Measurements from ENCODE around the gene MED13L. TPM values are rescaled to one million over a fixed set of nuclear protein-coding genes. Genes with fewer than 3 reads are reported as not detected.

MED13L gene
- total and polyA plus RNA-seq, 4 donors = 7.9 to 94.0 (median 37.7) TPM

DNA sequence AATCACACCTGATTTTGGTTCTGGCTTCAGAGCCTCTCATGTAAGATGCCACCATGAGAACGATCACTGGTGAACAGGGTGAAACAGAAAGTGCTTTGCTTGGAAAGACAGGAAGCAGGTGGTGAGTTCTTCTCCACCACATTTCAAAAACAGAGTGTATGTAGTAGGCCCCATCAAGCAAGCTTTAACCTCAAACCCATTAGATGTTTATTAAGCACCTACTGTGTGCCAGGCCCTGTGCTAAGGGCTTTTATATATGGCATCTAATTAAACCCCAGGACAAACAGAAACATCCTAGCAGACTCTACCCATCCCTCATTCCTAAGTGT is 47.8 kb upstream of the MED13L start:
- Histone ChIP-seq H3K9me3 (ENCODE audit: control insufficient read depth in 4 of 4, low read length in 3 of 4) (no peaks in the 10 kb centered on the region), H3K4me1 (ENCODE audit: control insufficient read depth in 4 of 4, insufficient read depth in 4 of 4, low read length in 3 of 4) (no peaks in the 10 kb centered on the region), H3K27ac (ENCODE audit: low read depth in 1 of 2, low read length in 2 of 2) (no peak overlapping the region), H3K4me3 (ENCODE audit: low read depth in 1 of 3, low read length in 3 of 3) (no peak overlapping the region), H3K27me3 (ENCODE audit: control insufficient read depth in 4 of 4, insufficient read depth in 4 of 4, low read length in 3 of 4) (no peaks in the 10 kb centered on the region), H3K9ac (ENCODE audit: low read depth in 1 of 2, low read length in 2 of 2) (no peak overlapping the region), H3K36me3 (ENCODE audit: control insufficient read depth in 4 of 4, insufficient read depth in 3 of 4, low read depth in 1 of 4, low read length in 3 of 4) (no peaks in the 10 kb centered on the region)
- no peak for TF ChIP-seq GABPA (IDR thresholded peaks at IDR 0.05 in 1 of 2, conservative IDR thresholded peaks at IDR 0.05 in 1 of 2)
- no peak for TF ChIP-seq FOXA1 (IDR thresholded peaks at IDR 0.05)
- TF ChIP-seq RXRA (IDR thresholded peaks at IDR 0.05) = no peak
- TF ChIP-seq, protein P1, sequence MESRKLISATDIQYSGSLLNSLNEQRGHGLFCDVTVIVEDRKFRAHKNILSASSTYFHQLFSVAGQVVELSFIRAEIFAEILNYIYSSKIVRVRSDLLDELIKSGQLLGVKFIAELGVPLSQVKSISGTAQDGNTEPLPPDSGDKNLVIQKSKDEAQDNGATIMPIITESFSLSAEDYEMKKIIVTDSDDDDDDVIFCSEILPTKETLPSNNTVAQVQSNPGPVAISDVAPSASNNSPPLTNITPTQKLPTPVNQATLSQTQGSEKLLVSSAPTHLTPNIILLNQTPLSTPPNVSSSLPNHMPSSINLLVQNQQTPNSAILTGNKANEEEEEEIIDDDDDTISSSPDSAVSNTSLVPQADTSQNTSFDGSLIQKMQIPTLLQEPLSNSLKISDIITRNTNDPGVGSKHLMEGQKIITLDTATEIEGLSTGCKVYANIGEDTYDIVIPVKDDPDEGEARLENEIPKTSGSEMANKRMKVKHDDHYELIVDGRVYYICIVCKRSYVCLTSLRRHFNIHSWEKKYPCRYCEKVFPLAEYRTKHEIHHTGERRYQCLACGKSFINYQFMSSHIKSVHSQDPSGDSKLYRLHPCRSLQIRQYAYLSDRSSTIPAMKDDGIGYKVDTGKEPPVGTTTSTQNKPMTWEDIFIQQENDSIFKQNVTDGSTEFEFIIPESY (IDR thresholded peaks at IDR 0.05) = no peak
- TF ChIP-seq, protein P2, sequence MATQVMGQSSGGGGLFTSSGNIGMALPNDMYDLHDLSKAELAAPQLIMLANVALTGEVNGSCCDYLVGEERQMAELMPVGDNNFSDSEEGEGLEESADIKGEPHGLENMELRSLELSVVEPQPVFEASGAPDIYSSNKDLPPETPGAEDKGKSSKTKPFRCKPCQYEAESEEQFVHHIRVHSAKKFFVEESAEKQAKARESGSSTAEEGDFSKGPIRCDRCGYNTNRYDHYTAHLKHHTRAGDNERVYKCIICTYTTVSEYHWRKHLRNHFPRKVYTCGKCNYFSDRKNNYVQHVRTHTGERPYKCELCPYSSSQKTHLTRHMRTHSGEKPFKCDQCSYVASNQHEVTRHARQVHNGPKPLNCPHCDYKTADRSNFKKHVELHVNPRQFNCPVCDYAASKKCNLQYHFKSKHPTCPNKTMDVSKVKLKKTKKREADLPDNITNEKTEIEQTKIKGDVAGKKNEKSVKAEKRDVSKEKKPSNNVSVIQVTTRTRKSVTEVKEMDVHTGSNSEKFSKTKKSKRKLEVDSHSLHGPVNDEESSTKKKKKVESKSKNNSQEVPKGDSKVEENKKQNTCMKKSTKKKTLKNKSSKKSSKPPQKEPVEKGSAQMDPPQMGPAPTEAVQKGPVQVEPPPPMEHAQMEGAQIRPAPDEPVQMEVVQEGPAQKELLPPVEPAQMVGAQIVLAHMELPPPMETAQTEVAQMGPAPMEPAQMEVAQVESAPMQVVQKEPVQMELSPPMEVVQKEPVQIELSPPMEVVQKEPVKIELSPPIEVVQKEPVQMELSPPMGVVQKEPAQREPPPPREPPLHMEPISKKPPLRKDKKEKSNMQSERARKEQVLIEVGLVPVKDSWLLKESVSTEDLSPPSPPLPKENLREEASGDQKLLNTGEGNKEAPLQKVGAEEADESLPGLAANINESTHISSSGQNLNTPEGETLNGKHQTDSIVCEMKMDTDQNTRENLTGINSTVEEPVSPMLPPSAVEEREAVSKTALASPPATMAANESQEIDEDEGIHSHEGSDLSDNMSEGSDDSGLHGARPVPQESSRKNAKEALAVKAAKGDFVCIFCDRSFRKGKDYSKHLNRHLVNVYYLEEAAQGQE (IDR thresholded peaks at IDR 0.05) = no peak
- no peak for TF ChIP-seq YY1 (IDR thresholded peaks at IDR 0.05)
- TF ChIP-seq, protein P3, sequence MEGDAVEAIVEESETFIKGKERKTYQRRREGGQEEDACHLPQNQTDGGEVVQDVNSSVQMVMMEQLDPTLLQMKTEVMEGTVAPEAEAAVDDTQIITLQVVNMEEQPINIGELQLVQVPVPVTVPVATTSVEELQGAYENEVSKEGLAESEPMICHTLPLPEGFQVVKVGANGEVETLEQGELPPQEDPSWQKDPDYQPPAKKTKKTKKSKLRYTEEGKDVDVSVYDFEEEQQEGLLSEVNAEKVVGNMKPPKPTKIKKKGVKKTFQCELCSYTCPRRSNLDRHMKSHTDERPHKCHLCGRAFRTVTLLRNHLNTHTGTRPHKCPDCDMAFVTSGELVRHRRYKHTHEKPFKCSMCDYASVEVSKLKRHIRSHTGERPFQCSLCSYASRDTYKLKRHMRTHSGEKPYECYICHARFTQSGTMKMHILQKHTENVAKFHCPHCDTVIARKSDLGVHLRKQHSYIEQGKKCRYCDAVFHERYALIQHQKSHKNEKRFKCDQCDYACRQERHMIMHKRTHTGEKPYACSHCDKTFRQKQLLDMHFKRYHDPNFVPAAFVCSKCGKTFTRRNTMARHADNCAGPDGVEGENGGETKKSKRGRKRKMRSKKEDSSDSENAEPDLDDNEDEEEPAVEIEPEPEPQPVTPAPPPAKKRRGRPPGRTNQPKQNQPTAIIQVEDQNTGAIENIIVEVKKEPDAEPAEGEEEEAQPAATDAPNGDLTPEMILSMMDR (IDR thresholded peaks at IDR 0.05; ENCODE audit: low read depth, low read length, missing input control) = no peak
- no peak for TF ChIP-seq TAF1 (conservative IDR thresholded peaks at IDR 0.05)
- TF ChIP-seq RAD21 (IDR thresholded peaks at IDR 0.05) = no peak
- TF ChIP-seq EGR1 (IDR thresholded peaks at IDR 0.05; ENCODE audit: low read depth in 2 of 2) = no peak
- TF ChIP-seq, protein P4, sequence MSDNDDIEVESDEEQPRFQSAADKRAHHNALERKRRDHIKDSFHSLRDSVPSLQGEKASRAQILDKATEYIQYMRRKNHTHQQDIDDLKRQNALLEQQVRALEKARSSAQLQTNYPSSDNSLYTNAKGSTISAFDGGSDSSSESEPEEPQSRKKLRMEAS (IDR thresholded peaks at IDR 0.05) = no peak
- no peak for TF ChIP-seq HNF4A (conservative IDR thresholded peaks at IDR 0.05)
- no peak for TF ChIP-seq JUND (IDR thresholded peaks at IDR 0.05)
- no peak for TF ChIP-seq NR2F2 (IDR thresholded peaks at IDR 0.05)
- no peak for TF ChIP-seq HNF4G (IDR thresholded peaks at IDR 0.05)
- no peak for TF ChIP-seq SP1 (IDR thresholded peaks at IDR 0.05)
- 72% methylated on average over 1 of the region's 1 CpG for WGBS
- no peak for DNase-seq (ENCODE audit: low spot score)

DNA sequence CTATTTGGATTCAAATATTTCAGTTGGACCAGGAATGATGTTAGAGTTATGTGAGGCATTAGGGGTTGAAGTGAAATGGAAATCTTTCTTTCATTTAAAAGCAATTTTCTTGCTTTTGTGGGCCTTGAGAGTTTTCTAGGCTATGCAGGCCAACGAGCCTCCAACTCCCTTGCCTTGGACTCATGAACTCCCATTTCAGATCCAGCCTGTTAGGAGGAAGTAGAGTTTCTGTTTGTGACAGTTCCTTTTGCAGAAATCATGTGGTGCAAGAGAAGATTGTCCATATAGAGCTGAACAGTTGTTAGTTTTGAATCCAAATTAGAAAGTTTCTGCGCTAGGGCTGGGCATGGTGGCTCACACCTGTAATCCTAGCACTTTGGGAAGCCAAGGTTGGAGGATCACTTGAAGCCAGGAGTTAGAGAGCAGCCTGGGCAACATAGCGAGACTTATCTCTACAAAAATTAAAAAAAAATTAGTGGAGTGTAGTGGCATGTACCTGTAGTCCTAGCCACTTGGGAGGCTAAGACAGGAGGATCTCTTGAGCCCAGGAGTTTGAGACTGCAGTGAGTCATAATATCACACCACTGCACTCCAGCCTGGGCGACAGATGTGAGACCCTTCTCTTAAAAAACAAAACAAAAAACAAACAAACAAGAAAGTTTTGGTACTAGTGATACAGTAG is 47.3 kb upstream of the MED13L start:
- Histone ChIP-seq H3K27me3 (ENCODE audit: control insufficient read depth in 4 of 4, insufficient read depth in 4 of 4, low read length in 3 of 4) (no peaks in the 10 kb centered on the region), H3K4me3 (ENCODE audit: low read depth in 1 of 3, low read length in 3 of 3) (no peak overlapping the region), H3K9ac (ENCODE audit: low read depth in 1 of 2, low read length in 2 of 2) (no peak overlapping the region), H3K27ac (ENCODE audit: low read depth in 1 of 2, low read length in 2 of 2) (no peak overlapping the region), H3K36me3 (ENCODE audit: control insufficient read depth in 4 of 4, insufficient read depth in 3 of 4, low read depth in 1 of 4, low read length in 3 of 4) (no peaks in the 10 kb centered on the region), H3K9me3 (ENCODE audit: control insufficient read depth in 4 of 4, low read length in 3 of 4) (no peaks in the 10 kb centered on the region), H3K4me1 (ENCODE audit: control insufficient read depth in 4 of 4, insufficient read depth in 4 of 4, low read length in 3 of 4) (no peaks in the 10 kb centered on the region)
- DNase-seq (ENCODE audit: low spot score) = no peak
- TF ChIP-seq, protein P5, sequence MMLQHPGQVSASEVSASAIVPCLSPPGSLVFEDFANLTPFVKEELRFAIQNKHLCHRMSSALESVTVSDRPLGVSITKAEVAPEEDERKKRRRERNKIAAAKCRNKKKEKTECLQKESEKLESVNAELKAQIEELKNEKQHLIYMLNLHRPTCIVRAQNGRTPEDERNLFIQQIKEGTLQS (IDR thresholded peaks at IDR 0.05) = no peak
- TF ChIP-seq GABPA (IDR thresholded peaks at IDR 0.05 in 1 of 2, conservative IDR thresholded peaks at IDR 0.05 in 1 of 2) (no peak), HNF4G (IDR thresholded peaks at IDR 0.05) (no peak), TAF1 (conservative IDR thresholded peaks at IDR 0.05) (no peak), RAD21 (IDR thresholded peaks at IDR 0.05) (no peak), HNF4A (conservative IDR thresholded peaks at IDR 0.05) (no peak)
- TF ChIP-seq, protein P4 (IDR thresholded peaks at IDR 0.05) = no peak
- TF ChIP-seq, protein P1 (IDR thresholded peaks at IDR 0.05) = no peak
- WGBS = 86% methylated on average over 4 of the region's 4 CpGs
